ENCODE data around the gene PPL. TPM values are rescaled to one million over a fixed set of nuclear protein-coding genes. Genes with fewer than 3 reads are reported as not detected.

Gene PPL
- total RNA-seq, 1 experiment from 2014 or later, result 28.5 TPM

- TF ChIP-seq, protein P1, sequence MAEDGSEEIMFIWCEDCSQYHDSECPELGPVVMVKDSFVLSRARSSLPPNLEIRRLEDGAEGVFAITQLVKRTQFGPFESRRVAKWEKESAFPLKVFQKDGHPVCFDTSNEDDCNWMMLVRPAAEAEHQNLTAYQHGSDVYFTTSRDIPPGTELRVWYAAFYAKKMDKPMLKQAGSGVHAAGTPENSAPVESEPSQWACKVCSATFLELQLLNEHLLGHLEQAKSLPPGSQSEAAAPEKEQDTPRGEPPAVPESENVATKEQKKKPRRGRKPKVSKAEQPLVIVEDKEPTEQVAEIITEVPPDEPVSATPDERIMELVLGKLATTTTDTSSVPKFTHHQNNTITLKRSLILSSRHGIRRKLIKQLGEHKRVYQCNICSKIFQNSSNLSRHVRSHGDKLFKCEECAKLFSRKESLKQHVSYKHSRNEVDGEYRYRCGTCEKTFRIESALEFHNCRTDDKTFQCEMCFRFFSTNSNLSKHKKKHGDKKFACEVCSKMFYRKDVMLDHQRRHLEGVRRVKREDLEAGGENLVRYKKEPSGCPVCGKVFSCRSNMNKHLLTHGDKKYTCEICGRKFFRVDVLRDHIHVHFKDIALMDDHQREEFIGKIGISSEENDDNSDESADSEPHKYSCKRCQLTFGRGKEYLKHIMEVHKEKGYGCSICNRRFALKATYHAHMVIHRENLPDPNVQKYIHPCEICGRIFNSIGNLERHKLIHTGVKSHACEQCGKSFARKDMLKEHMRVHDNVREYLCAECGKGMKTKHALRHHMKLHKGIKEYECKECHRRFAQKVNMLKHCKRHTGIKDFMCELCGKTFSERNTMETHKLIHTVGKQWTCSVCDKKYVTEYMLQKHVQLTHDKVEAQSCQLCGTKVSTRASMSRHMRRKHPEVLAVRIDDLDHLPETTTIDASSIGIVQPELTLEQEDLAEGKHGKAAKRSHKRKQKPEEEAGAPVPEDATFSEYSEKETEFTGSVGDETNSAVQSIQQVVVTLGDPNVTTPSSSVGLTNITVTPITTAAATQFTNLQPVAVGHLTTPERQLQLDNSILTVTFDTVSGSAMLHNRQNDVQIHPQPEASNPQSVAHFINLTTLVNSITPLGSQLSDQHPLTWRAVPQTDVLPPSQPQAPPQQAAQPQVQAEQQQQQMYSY (CRISPR knock-in tag; IDR thresholded peaks at IDR 0.05), result no peak
- no peak for TF ChIP-seq NR2C2 (CRISPR knock-in tag; IDR thresholded peaks at IDR 0.05)
- TF ChIP-seq ATF2 (CRISPR knock-in tag; IDR thresholded peaks at IDR 0.05; ENCODE audit: borderline replicate concordance, low read depth), result no peak
- no peak for TF ChIP-seq ZMAT4 (CRISPR knock-in tag; IDR thresholded peaks at IDR 0.05)
- no peak for TF ChIP-seq MLX (CRISPR knock-in tag; IDR thresholded peaks at IDR 0.05)
- no peak for TF ChIP-seq JUN (CRISPR knock-in tag; IDR thresholded peaks at IDR 0.05)
- no peak for TF ChIP-seq KAT7 (CRISPR knock-in tag; IDR thresholded peaks at IDR 0.05; ENCODE audit: borderline replicate concordance)
- no peak for TF ChIP-seq FOXP1 (CRISPR knock-in tag; IDR thresholded peaks at IDR 0.05; ENCODE audit: borderline replicate concordance)
Measured at GRCh38 chr16:4873091-4873490, 63.9 kb downstream of the PPL start (continued).

DNA sequence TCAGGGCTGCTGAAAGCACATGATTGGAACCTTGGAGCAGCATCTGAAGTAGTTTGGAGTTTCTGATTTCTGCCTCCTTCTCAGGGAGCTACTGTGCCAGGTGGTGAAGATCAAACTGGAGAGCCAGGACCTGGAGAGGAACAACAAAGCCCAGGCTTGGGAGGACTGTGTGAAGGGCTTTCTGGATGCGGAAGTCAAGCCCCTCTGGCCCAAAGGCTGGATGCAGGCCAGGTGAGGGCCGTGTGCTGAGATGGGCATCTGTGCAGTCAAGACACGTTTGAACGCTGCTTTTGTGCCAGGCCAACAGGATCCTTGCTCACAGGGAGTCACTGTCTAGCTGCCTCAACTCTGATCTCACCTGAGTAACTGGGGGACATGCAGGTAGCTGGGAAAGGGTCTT, 65.9 kb downstream of the PPL start:
- Mint-ChIP-seq H3K4me1 (no peaks in the 10 kb centered on the region), H3K36me3 (peaks cover 62% of the 10 kb centered on the region), H3K4me3 (no peak overlapping the region), H3K27me3 (ENCODE audit: low read depth) (no peaks in the 10 kb centered on the region), H3K27ac (no peak overlapping the region), H3K9me3 (no peaks in the 10 kb centered on the region)
- ATAC-seq, result no peak
- ChIA-PET POLR2A (no interaction called here), CTCF (no interaction called here)
- DNase-seq (ENCODE audit: low spot score), result no peak
- TF ChIP-seq ZNF219 (CRISPR knock-in tag; IDR thresholded peaks at IDR 0.05; ENCODE audit: borderline replicate concordance) (no peak), ATF6 (CRISPR knock-in tag; IDR thresholded peaks at IDR 0.05) (no peak), EMX1 (CRISPR knock-in tag; IDR thresholded peaks at IDR 0.05) (no peak), ZNF423 (CRISPR knock-in tag; IDR thresholded peaks at IDR 0.05) (no peak), IRF2 (CRISPR knock-in tag; IDR thresholded peaks at IDR 0.05; ENCODE audit: borderline replicate concordance, low read depth) (no peak), FOXP1 (CRISPR knock-in tag; IDR thresholded peaks at IDR 0.05; ENCODE audit: borderline replicate concordance) (no peak), NR2C2 (CRISPR knock-in tag; IDR thresholded peaks at IDR 0.05) (no peak), TEAD1 (CRISPR knock-in tag; IDR thresholded peaks at IDR 0.05) (no peak)

GRCh38 chr16:4870138-4870671, 66.7 kb downstream of the PPL start:
- ATAC-seq (no peak), DNase-seq (ENCODE audit: low spot score) (no peak)
- no peak for TF ChIP-seq NFYB (CRISPR knock-in tag; conservative IDR thresholded peaks at IDR 0.05; ENCODE audit: low read depth)
- no peak for TF ChIP-seq FOXP1 (CRISPR knock-in tag; IDR thresholded peaks at IDR 0.05; ENCODE audit: borderline replicate concordance)
- TF ChIP-seq ESRRA (CRISPR knock-in tag; IDR thresholded peaks at IDR 0.05; ENCODE audit: borderline replicate concordance), result no peak
- TF ChIP-seq, protein P2, sequence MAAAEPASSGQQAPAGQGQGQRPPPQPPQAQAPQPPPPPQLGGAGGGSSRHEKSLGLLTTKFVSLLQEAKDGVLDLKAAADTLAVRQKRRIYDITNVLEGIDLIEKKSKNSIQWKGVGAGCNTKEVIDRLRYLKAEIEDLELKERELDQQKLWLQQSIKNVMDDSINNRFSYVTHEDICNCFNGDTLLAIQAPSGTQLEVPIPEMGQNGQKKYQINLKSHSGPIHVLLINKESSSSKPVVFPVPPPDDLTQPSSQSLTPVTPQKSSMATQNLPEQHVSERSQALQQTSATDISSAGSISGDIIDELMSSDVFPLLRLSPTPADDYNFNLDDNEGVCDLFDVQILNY (CRISPR knock-in tag; IDR thresholded peaks at IDR 0.05), result no peak
- no peak for TF ChIP-seq GRHL2 (CRISPR knock-in tag; IDR thresholded peaks at IDR 0.05; ENCODE audit: insufficient replicate concordance, severe bottlenecking)
- TF ChIP-seq, protein P3, sequence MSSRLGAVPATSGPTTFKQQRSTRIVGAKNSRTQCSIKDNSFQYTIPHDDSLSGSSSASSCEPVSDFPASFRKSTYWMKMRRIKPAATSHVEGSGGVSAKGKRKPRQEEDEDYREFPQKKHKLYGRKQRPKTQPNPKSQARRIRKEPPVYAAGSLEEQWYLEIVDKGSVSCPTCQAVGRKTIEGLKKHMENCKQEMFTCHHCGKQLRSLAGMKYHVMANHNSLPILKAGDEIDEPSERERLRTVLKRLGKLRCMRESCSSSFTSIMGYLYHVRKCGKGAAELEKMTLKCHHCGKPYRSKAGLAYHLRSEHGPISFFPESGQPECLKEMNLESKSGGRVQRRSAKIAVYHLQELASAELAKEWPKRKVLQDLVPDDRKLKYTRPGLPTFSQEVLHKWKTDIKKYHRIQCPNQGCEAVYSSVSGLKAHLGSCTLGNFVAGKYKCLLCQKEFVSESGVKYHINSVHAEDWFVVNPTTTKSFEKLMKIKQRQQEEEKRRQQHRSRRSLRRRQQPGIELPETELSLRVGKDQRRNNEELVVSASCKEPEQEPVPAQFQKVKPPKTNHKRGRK (CRISPR knock-in tag; IDR thresholded peaks at IDR 0.05; ENCODE audit: borderline replicate concordance), result no peak
- no peak for TF ChIP-seq MXD4 (CRISPR knock-in tag; IDR thresholded peaks at IDR 0.05; ENCODE audit: borderline replicate concordance)
- Mint-ChIP-seq H3K9me3 (no peaks in the 10 kb centered on the region), H3K4me1 (no peaks in the 10 kb centered on the region), H3K27ac (peak overlapping the region; percentile 36; the same call in 1 of the 2 replicates), H3K36me3 (peaks cover 56% of the 10 kb centered on the region), H3K27me3 (ENCODE audit: low read depth) (no peaks in the 10 kb centered on the region), H3K4me3 (no peak overlapping the region)
- CTCF ChIA-PET, result no interaction called here
- POLR2A ChIA-PET, result interaction anchor here (0.5 to 0.6 kb wide), 2 partner anchors 150 to 233 kb away, joined by 4 to 6 read pairs; no protein-coding TSS in a partner anchor
